ENCODE measurements around the gene C4orf51.
A peak's percentile ranks its signal among the peaks of the same experiment; 100 is the strongest.

The C4orf51 gene

DNA sequence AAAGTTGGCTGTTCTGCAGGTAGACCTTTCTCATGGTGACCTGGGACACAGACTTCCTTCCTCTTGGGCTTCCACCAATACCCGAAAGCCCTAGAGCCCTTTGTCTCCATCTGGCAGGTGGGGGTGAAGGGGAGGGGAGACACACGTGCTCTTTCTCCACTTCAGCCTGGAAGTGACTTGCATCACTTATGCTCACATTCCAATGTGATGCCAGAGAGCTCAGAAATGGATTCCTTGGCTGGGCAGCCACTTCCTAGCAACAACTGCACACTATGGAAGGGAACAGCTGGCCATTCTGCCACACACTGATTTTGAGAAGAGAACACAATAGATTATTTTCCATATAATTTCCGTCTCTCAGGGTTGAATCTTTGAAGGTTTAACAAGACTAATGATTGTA, 36.3 kb downstream of the C4orf51 start:
- DNase-seq = peak; percentile 40

DNA sequence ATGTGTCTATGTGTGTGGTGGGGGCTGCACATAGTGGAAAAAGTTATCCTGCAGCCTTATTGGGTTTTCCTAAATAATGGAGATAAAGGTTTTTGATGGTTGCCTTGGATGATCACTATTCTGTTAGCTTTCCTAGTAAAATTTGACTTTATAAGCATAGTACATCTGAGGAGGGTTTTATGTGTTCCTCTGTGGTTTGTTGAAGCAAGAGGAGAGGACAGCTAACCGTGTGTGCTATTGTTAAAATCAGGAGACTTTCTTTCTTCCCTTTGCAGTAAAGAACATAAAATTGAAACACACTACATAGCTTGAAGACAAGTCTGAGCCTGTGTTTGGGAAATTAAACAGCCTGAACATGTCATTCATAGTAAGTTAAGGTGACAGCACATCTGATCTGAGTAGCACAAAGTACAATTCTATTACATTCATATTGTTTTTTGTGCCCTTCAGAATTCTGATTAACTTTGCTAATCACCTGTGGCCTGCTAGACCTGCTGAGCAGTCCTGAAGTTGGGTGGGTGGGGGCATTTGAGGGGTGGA, 36.8 kb downstream of the C4orf51 start:
- DNase-seq = no peak

DNA sequence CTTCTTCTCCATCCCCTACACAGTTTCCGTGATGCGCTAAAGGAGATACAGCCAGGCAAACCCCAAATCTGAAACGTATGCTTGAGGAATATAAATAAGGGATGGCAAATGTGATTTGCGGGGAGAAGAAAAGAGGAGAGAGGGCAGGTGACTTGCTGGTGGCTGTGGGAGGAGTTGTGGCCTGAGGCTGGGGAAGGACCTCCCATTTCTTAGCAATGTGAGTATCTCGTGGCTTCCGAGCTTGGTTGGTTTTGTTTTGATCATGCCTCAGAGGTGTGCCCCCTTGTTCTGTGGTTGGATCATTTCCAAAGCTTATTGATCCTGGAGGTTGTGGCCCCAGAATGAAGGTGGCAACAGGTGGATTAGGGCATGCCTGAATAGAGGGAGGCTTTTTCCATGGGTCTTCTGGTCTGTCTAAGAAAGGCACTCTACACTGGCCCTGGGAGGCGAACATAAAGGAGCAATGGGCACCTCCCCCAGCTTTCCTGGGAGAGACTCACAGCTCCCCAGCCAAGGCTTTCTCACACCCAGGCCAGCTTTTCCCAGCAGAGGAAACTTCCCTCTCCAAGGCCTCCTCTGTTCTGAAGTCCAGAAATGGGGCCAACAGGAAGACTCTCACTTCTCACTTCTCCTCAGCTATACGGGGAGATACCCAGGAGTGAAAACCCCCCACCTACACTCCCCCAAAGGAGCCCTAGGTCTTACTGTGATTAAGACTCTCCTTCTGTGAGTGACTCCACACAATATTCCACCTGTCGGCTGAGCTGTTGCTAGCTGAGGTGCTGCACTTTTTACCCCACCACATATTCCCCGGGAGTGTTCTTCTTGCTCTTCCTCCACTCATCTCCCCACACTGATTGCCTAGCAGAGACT, 40.0 kb downstream of the C4orf51 start:
- DNase-seq = no peak

DNA sequence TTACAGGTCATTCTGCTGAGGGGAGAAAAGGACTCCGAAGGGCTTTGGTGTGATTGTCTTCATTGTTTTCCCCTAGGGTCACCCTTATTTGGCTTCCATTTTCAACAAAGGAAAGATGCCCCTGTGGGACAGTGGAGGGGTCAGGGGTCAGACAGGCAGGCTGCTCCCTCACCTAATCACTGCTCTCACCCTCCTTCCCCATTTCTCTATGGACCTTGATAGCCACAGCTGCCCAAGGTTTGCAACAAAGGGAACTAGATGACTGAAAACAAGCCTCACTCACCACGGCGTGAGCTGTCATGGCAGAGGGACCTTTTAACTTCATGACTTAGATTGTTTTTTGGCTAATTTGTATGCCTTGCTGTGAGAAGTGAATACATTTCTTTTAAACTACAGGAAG, 40.7 kb downstream of the C4orf51 start:
- DNase-seq = no peak

DNA sequence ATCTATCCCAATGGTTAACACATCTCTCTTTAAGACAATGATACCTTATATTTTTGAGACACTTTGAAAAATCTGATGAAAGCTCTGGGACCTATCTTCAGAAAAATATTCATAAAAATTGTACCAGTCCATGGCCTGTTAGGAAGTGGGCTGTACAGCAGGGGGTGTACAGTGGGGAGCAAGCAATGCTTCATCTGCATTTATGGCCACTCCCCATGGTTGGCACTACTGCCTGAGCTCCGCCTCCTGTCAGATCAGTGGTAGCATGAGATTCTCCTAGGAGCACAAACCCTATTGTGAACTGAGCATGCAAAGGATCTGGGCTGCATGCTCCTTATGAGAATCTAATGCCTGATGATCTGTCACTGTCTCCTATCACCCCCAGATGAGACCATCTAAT, 42.6 kb downstream of the C4orf51 start:
- no peak for DNase-seq

DNA sequence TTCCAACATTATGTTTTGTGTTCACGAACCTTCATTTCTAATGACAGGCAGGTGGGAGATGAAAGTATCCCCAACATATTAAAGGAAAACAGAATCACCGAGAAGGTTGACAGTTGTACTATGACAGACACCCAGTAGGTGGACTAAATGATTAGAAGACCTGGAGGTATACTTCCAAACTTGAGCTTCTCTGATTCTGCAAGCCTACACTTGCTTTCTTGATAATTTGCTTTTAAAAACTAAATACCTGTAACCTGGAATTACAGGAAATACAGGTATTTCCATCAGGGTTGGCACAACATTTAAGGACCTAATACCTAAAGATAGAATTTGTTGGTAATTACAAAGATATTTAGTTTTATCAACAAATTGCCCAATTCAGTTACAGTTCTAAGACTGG, 43.4 kb downstream of the C4orf51 start:
- DNase-seq = no peak

DNA sequence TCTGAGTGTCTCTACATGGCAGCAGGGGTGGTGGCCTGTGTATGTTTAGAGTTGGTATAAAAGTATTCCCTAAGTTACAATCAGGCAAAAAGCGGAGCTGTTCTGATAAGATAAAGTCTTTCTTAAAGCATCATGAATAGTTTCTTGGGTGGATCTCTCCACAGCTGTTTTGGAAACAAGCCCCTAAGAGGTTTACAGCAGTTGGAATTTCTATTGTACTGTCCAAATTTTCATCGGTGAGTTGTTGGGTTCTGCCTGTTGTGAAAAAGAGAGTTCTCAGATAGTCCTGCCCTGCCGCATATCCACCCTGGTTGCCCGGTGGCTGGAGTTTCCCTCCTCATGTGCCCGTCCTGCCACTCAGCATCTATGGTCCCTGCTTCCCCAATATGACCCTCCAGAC, 50.1 kb downstream of the C4orf51 start:
- no peak for DNase-seq

DNA sequence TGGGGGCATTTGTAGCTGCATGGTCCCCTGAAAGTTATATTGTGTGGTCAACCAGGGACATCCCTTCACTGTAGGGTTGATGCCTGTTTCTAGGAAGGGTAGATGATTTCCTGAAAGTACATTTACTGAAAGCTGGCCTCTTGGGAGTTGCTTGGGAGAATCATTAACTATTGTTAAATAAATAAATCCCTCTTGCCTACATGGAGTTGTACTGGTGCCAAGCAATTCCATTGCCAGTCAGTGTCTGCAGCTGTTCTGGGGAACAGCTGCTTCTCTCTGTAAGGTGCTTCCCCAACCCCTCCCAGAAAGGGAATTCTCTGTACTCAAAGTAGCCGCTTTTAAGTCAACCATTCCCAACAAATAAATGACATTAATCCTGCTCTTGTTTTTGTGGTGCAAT, 51.1 kb downstream of the C4orf51 start:
- DNase-seq = peak; percentile 58

DNA sequence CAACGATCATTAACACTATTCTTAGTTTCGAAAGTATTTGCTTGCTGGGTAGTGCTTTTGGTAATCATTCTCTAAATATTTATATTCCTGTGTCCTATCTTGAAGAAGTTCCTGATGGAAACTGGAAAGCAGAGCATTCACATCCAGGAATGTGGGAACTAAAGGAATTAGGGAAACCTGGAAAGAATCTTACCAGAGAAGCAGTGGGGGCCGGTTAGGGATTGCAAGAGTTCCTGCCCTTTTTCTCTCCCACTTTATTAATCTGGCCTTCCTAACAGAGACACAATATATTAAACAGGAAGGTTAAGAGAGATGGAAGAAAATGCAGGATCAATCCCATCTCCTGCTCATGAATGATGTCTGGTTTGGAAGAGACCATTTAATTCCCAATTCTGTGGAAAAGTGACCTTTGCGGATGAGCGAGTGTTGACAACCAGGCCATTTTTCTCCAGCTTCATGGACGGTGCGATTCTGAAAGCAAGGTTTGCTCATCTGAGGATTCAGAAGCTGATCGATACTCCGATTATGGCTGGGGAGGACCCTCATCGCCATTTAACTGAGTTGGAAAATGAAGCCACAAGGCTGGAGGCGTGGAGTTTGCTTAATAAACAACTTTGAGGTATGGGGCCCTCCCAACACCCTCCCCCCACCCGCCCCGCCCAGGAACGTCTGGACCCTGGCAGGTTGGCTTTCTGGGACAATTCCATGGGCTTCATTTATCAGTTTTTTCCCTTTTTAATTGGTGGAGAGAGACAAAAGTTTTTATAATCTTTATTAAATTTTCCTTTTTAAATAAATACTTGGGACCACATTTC, 52.3 kb downstream of the C4orf51 start:
- DNase-seq = peak; percentile 23

DNA sequence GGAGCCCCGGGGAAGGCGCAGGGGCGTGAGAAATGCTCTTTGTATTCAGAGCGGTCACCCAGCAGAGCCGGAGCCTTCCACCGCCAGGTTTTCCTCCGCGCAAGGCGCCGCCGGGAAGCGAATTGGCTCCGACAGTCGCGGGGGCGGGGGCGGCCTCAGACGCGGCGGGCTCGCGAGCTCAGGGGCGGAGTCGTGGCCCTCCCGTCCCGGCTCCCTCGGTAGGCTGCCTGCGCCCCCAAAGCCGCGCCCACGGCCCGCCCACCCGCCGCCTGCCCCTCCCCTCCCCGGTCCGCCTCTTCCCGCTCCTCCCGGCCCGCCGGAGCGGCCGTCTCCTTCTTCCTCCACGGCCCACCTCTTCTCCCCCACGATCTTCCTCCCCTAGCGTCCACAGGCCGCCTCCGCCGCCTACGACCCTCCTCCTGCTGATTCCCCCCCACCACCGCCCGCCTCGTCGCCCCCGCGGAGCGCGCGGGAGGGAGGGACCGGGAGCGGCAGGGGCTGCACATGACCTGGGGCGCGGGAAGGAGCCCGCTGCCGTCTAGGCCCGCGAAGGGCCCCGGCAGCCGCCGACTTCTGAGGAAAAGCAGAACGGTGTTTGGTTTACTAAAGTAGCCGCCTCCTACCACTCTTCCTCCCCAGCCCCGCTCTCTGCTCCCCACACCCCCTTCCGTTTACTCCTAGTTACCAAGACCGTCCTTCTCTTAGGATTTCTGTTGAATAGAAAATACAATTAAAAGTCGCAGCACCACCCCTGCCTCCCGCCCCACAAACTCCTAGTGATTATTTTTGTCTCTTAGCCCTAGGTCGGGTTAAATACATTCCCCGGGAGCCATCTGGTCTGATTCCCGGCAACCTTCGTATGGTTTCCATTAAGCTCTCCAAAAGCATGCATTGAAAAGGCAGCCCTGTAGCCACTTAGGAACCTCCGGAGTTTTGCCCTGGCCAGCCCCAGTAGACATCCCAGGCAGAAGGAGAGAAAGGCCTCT, 53.2 kb downstream of the C4orf51 start:
- DNase-seq = peak; percentile 97

DNA sequence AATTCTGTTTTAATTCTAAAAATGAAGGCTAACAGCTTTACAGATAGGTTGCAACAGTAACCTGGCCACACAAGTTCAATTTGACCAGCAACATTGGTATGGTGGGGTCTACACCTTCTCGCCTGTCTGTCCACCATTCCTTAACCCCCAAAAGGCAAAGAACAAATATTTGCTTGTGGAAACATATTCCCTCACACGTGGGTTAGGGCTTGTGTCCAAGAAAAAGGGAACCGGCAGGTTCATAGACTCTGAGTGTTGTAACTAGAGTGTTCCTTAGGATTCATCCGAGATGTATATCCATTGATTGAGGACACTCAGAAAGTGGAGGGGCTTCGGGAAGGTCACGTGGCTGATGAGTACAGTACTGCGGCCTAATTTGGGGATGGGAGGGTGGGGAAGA, 54.1 kb downstream of the C4orf51 start:
- no peak for DNase-seq

DNA sequence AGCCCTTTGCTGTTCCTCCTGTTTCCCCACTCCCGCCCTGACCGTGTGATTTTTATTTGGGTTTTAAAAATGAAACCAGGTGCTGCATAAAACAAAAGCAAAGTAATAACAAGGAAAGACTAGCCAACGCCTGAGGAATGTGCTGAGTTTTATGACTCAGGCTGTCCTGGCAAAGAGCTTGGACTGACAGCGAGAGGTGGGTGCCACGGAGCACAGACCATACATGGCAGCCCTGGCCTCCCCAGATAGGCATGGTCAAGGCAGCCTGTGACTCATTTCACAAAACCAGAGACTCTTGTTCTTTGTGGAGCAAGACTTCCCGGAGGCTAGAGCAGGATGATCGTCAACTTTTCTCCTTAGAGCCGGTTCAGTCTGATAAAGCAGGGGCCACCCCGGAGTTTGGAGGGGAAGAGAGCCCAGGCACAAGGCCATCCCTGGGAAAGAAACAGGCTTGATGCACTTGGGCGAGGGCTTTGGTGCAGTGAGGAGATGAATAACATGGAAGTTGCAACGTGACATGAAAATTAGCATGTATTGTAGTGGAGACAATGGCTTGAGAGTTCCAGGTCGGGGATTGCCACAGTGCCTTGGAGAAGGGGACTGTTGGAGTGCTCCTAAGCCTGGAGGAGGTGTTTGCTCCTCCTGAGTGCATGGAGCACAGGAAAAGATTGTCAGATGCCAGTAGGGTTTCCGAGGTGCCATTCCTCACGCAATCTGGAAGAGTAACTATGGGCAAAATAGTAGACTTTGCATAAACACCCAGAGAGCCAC, 54.8 kb downstream of the C4orf51 start:
- DNase-seq = peak; percentile 98

DNA sequence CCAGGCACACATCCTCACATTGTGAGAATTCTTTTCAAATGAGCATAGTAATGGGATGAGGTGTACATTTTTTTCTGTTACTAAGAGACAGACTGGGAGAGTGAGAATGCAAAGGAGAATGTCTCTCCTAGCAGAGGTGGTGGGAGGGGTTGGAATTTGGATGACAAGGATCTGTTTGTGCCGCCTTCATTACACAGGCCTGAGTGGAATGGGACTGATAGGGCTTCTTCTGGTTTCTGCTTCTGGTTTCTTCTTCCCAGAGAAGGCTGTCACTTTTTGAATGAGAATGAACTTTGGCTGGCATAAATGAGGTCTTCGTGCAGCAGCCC, 55.4 kb downstream of the C4orf51 start:
- peak; percentile 98 for DNase-seq

DNA sequence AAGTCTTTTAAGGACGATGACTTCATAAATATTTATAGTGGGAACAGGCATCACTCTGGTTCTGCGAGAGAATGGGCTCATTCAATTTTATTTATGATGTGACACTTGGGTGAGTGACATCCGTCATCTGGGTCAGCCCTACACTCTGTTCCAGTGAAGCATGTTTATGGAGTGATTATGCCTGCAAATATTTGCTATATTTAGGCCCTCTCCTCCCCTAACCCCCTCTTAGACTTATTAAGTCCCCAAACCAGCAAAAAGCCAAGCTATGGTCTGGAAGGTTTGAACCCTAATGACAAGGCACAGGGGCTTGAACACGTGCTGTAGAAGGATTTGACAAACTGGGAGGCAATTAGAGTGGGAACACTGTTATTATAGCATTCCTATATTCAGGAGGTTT, 55.9 kb downstream of the C4orf51 start:
- peak; percentile 38 for DNase-seq

DNA sequence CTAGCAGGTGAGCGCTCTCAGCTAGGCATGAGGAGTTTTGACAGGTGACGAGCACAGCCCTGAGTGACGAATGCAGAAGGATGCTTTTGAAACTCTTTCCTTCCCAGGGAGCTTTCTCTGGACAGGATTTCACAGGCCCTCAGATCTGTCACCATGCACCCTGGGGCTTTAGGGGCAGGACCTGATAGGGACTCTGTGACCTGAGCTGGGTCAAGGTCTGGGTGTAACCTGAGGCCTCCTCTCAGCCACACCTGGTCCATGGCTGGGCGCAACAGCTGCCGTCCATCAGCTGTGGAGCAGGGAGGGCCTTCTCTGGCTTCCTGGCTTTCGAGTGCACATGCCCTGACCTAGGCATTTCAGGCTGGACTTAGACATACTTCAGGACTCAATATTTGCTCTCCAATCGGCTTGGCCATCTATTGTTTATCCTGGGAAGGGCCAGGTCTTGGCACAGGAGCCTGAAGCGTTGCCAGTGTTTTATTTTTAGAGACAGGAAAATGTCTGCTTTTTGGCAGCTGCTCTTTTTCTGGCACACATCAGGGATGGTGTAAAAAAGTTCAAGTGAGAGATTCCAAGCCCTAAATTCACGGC, 56.4 kb downstream of the C4orf51 start:
- peak; percentile 44 for DNase-seq

DNA sequence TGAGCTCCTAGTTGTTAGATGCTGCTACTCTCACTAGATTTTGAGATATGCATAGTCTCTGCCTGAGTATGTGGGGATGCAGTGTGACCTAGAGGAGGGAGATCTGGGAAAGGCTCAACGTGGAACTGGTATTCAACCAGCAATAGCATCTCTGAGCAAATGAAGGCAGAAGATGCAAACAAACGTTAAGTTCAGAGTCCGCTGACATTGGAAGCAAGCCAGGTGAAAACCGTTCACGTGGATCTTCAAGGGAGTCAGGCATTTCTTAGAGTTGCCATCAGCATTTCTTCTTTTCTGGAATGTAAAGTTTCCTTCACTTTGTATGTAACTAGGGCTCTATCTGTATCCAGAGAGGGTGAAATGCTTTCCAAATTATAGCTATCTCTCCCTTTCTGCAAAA, 59.9 kb downstream of the C4orf51 start:
- peak; percentile 37 for DNase-seq

DNA sequence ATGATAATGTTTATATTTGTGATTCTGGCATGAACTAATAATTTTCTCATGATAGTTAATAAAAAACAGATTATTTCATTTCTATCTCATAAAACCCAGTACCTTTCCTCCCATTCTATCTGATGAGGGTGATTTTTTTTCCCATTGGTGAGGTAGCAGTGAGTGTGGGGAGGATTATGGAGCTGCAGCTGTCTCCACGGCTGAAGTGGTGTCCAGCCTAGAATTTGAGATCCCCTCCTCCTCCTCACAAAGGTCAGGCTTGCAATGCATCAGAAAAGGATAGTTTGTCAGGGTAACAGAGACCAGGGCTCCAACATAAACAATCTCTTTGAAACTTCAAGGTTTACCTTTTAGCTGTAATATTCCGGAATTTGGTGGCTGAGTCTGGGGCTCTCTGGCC, 60.9 kb downstream of the C4orf51 start:
- no peak for DNase-seq

DNA sequence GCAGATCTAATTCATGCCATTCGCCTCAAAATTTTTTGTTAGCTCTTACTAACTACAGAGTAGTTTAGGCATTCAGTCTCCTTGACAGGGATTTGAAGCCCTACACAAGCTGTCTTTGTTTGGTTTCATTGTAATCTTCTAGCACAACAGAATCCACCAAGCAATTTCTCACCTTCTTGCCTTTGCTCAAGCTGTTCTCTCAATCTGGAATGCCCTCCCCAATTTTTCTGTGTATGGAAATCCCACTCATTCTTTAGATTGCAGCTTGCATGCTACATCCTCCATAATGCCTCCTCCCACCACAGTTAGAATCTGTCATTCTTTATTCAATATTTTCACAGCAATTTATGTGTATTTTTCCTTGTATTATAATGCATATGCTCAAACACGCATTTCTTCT, 63.7 kb downstream of the C4orf51 start:
- DNase-seq = no peak

DNA sequence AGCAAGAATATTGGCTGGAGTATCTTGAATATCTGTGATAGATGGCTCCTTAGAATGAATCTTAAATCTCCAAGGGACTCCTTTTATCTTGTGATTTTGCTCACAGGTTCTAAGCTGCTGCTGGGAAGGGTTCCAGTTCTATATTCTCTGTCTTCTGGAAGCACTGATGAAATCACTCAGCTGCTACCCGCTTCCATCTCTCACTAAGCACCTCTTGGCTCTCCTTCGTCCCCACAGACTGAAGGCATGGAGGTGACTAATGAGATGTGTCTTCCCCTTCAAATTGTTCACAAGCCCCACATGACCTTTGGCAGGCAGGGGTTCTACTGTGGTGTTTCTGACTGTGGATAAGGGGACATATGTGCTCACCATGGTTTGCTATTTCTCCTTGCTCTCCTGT, 75.9 kb downstream of the C4orf51 start:
- DNase-seq = peak; percentile 41

DNA sequence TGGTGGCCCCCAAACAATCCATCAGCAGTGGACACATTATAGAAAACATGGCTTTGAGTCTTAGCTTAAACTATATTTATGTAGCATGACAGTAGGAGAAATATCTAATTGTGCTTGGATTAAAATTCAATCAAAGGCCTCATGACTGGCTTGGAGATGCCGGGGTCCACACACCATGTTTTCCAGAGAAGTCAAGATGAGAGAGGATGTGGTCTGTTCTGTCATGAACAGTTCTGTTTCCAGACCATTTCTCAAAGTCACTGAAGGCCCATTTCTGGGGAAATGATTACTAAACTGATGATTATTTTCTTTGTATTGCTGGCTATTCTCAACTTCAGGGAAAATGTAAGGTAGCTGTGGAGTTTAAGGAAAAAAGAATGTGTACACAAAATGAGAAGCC, 76.3 kb downstream of the C4orf51 start:
- DNase-seq = no peak

DNA sequence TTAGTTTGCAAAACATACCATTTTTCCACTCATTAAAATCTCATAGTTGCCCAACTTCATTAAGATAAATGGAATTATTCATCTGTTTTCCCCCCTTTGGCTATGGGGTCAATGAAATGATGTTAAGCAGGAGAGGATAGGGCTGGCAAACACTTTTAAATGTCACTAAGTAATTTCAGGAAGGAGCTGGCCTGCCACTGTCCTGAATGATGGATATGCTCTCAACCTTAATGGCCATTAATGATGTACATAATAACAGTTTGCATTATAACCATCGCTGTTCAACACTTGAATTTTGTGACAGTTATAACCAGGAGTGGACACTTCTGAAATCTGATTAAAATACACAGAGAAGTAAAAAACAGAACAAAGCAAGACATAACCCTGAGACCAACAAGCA, 77.2 kb downstream of the C4orf51 start:
- no peak for DNase-seq

DNA sequence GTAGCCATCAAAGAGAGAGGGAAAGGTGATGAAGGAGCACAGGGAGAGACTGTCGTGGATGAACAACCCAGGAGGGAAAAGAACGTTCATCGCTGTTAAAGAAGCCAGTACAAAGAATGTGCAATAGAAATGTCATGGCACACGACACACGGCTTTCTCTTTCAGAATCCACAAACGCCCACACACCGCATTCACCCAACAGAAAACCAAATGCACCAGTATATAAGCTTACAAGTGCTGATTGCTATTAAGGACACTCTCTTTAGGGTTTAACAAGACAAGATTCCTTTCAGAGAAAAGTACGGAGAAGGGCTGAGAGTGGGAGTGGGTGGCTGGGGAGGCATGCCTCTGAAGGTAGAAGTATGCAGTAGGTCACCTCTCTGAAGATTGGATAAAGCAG, 80.2 kb downstream of the C4orf51 start:
- DNase-seq = no peak

Data from fibroblast of skin of right biceps (primary cell).